Activated CD4-positive, alpha-beta T cell treated with anti-CD3 and anti-CD28 coated beads for 36 hours (primary cell): ENCODE results near the gene MPHOSPH8. TPM values are rescaled to one million over a fixed set of nuclear protein-coding genes. Genes with fewer than 3 reads are reported as not detected.

ENCODE experiments used
- ATAC-seq: fragments of 200-7000 bp; cut with Tn5 transposase; one replicate; pipeline ENCODE4 v1.10.0; 2021; ENCODE audit warnings: mild to moderate bottlenecking, moderate library complexity
- CTCF ChIA-PET: fragments of 350-600 bp; sonication (Branson Sonifier 250); formaldehyde crosslinking; loops from one replicate; lab custom pipeline; 2021; ENCODE audit warnings: antibody characterized with exemption; lab: Charles Lee
- POLR2A ChIA-PET: fragments of 350-600 bp; sonication (Branson Sonifier 250); formaldehyde crosslinking; loops from one replicate; lab custom pipeline; 2021; ENCODE audit warnings: antibody characterized with exemption, inconsistent platforms; lab: Charles Lee
- DNase-seq: peaks from one replicate; pipeline ENCODE4 v3.0.0-alpha.2; 2020
- H3K27ac Mint-ChIP-seq: one replicate; pipeline ENCODE4 v1.8.0; 2021; ENCODE audit warnings: mixed read lengths
- H3K27me3 Mint-ChIP-seq: one replicate; pipeline ENCODE4 v1.8.0; 2021; ENCODE audit warnings: mixed read lengths
- H3K36me3 Mint-ChIP-seq: one replicate; pipeline ENCODE4 v1.8.0; 2021; ENCODE audit warnings: low read depth, mixed read lengths
- H3K4me1 Mint-ChIP-seq: one replicate; pipeline ENCODE4 v1.8.0; 2021; ENCODE audit warnings: mixed read lengths
- H3K4me3 Mint-ChIP-seq: one replicate; pipeline ENCODE4 v1.8.0; 2021; ENCODE audit warnings: mild to moderate bottlenecking, moderate library complexity, mixed read lengths
- H3K9me3 Mint-ChIP-seq: one replicate; pipeline ENCODE4 v1.8.0; 2021; ENCODE audit warnings: low read depth, mixed read lengths
- intact Hi-C, 2 experiments: fragments of 100-400 bp; cut with DNase I in 1 of 2; cut with micrococcal nuclease in 1 of 2; formaldehyde crosslinking; loops; one replicate each; pipeline versions ENCODE4 v1.14.2 to v1.15.1; 2022 to 2024; cut with DNase I, micrococcal nuclease
- total RNA-seq, 2 experiments: library from RNA; stranded (reverse); gene quantifications; one replicate each; pipeline ENCODE4 v1.2.3, GENCODE V29; 2021

Gene MPHOSPH8
- total RNA-seq, 2 experiments from 2014 or later, result 39.1 to 39.8 TPM

GRCh38 chr13:19597523-19597922 is 35.9 kb upstream of the MPHOSPH8 start:
- no peak overlapping the region for H3K27ac Mint-ChIP-seq
- DNase-seq (no peak), ATAC-seq (no peak)
- H3K9me3 Mint-ChIP-seq, result no peaks in the 10 kb centered on the region
- POLR2A ChIA-PET, result no interaction called here
- peaks cover 20% of the 10 kb centered on the region for H3K27me3 Mint-ChIP-seq
- no peaks in the 10 kb centered on the region for H3K4me1 Mint-ChIP-seq
- no peak overlapping the region for H3K4me3 Mint-ChIP-seq
- H3K36me3 Mint-ChIP-seq, result no peaks in the 10 kb centered on the region
- CTCF ChIA-PET, result no interaction called here
- intact Hi-C loops, result no loop called here

- peaks cover 36% of the 10 kb centered on the region for H3K27me3 Mint-ChIP-seq
- ChIA-PET POLR2A (no interaction called here), CTCF (interaction anchor here (1.4 kb wide), 1 partner anchor 17 kb away, joined by 7 read pairs; no protein-coding TSS in a partner anchor)
- no peak overlapping the region for H3K27ac Mint-ChIP-seq
- H3K36me3 Mint-ChIP-seq, result peaks cover 15% of the 10 kb centered on the region
- DNase-seq (peak; percentile 65), ATAC-seq (peak; percentile 88)
- peaks cover 12% of the 10 kb centered on the region for H3K9me3 Mint-ChIP-seq
- intact Hi-C loops, result no loop called here
- peak overlapping the region; percentile 60 for H3K4me3 Mint-ChIP-seq
- no peaks in the 10 kb centered on the region for H3K4me1 Mint-ChIP-seq
Observed at GRCh38 chr13:19601749-19602725, 31.4 kb upstream of the MPHOSPH8 start.

- H3K4me3 Mint-ChIP-seq, result no peak overlapping the region
- no peak for ATAC-seq
- H3K27ac Mint-ChIP-seq, result no peak overlapping the region
- H3K36me3 Mint-ChIP-seq, result peaks cover 17% of the 10 kb centered on the region
- ChIA-PET POLR2A (no interaction called here), CTCF (no interaction called here)
- peaks cover 34% of the 10 kb centered on the region for H3K27me3 Mint-ChIP-seq
- DNase-seq, result no peak
- peaks cover 12% of the 10 kb centered on the region for H3K9me3 Mint-ChIP-seq
- H3K4me1 Mint-ChIP-seq, result no peaks in the 10 kb centered on the region
- intact Hi-C loops, result no loop called here
Observed at GRCh38 chr13:19604306-19604705, 29.2 kb upstream of the MPHOSPH8 start.

GRCh38 chr13:19605161-19605955 is 28.1 kb upstream of the MPHOSPH8 start:
- ChIA-PET POLR2A (no interaction called here), CTCF (interaction anchor here (0.6 kb wide), 1 partner anchor 77 kb away, joined by 3 read pairs; no protein-coding TSS in a partner anchor)
- intact Hi-C loops, result no loop called here
- Mint-ChIP-seq H3K9me3 (peaks cover 12% of the 10 kb centered on the region), H3K4me1 (no peaks in the 10 kb centered on the region), H3K27me3 (peaks cover 28% of the 10 kb centered on the region), H3K4me3 (no peak overlapping the region), H3K36me3 (peaks cover 17% of the 10 kb centered on the region), H3K27ac (no peak overlapping the region)
- ATAC-seq (no peak), DNase-seq (no peak)

GRCh38 chr13:19606152-19606551 is 27.3 kb upstream of the MPHOSPH8 start:
- Mint-ChIP-seq H3K4me1 (no peaks in the 10 kb centered on the region), H3K27ac (no peak overlapping the region), H3K36me3 (peaks cover 17% of the 10 kb centered on the region), H3K9me3 (peaks cover 12% of the 10 kb centered on the region), H3K4me3 (no peak overlapping the region), H3K27me3 (peaks cover 23% of the 10 kb centered on the region)
- POLR2A ChIA-PET, result no interaction called here
- intact Hi-C loops, result no loop called here
- ATAC-seq, result no peak
- DNase-seq, result no peak
- CTCF ChIA-PET, result no interaction called here

- POLR2A ChIA-PET, result no interaction called here
- H3K36me3 Mint-ChIP-seq, result peaks cover 17% of the 10 kb centered on the region
Observed at GRCh38 chr13:19606737-19607136, 26.7 kb upstream of the MPHOSPH8 start.

GRCh38 chr13:19607523-19608078 is 25.9 kb upstream of the MPHOSPH8 start:
- ATAC-seq, result no peak
- no peak overlapping the region for H3K27ac Mint-ChIP-seq
- H3K4me3 Mint-ChIP-seq, result no peak overlapping the region
- intact Hi-C loops, result no loop called here
- peaks cover 17% of the 10 kb centered on the region for H3K36me3 Mint-ChIP-seq
- CTCF ChIA-PET, result no interaction called here
- POLR2A ChIA-PET, result no interaction called here
- no peak for DNase-seq
- peaks cover 22% of the 10 kb centered on the region for H3K27me3 Mint-ChIP-seq
- no peaks in the 10 kb centered on the region for H3K4me1 Mint-ChIP-seq
- H3K9me3 Mint-ChIP-seq, result peaks cover 12% of the 10 kb centered on the region

More at GRCh38 chr13:19606737-19607136, 26.7 kb upstream of the MPHOSPH8 start:
- Mint-ChIP-seq H3K27me3 (peaks cover 23% of the 10 kb centered on the region), H3K4me3 (no peak overlapping the region), H3K9me3 (peaks cover 12% of the 10 kb centered on the region), H3K27ac (no peak overlapping the region), H3K4me1 (no peaks in the 10 kb centered on the region)
- ATAC-seq (no peak), DNase-seq (no peak)
- CTCF ChIA-PET, result no interaction called here
- intact Hi-C loops, result no loop called here

GRCh38 chr13:19618977-19619376 is 14.5 kb upstream of the MPHOSPH8 start:
- intact Hi-C loops, result no loop called here
- POLR2A ChIA-PET, result no interaction called here
- no peak overlapping the region for H3K27ac Mint-ChIP-seq
- no peaks in the 10 kb centered on the region for H3K4me1 Mint-ChIP-seq
- H3K4me3 Mint-ChIP-seq, result no peak overlapping the region
- ATAC-seq, result peak; percentile 42
- H3K9me3 Mint-ChIP-seq, result peaks cover 6% of the 10 kb centered on the region
- peak; percentile 27 for DNase-seq
- peaks cover 9% of the 10 kb centered on the region for H3K36me3 Mint-ChIP-seq
- CTCF ChIA-PET, result interaction anchor here (0.5 to 1.0 kb wide), 3 partner anchors 17 to 295 kb away, joined by 3 to 7 read pairs (median 3); no protein-coding TSS in a partner anchor
- H3K27me3 Mint-ChIP-seq, result peaks cover 8% of the 10 kb centered on the region

- POLR2A ChIA-PET, result no interaction called here
- Mint-ChIP-seq H3K4me1 (no peaks in the 10 kb centered on the region), H3K36me3 (peaks cover 9% of the 10 kb centered on the region), H3K9me3 (peaks cover 6% of the 10 kb centered on the region), H3K27me3 (peaks cover 13% of the 10 kb centered on the region), H3K27ac (no peak overlapping the region), H3K4me3 (no peak overlapping the region)
- ATAC-seq, result no peak
- no peak for DNase-seq
- CTCF ChIA-PET, result no interaction called here
- intact Hi-C loops, result no loop called here
Observed at GRCh38 chr13:19622193-19622592, 11.3 kb upstream of the MPHOSPH8 start.

GRCh38 chr13:19624265-19624664 is 9.2 kb upstream of the MPHOSPH8 start:
- Mint-ChIP-seq H3K4me3 (no peak overlapping the region), H3K27me3 (peaks cover 9% of the 10 kb centered on the region), H3K27ac (no peak overlapping the region), H3K9me3 (no peaks in the 10 kb centered on the region), H3K4me1 (no peaks in the 10 kb centered on the region), H3K36me3 (peaks cover 2% of the 10 kb centered on the region)
- ChIA-PET POLR2A (no interaction called here), CTCF (interaction anchor here (0.7 kb wide), 1 partner anchor 361 kb away, joined by 3 read pairs; no protein-coding TSS in a partner anchor)
- DNase-seq (no peak), ATAC-seq (no peak)
- intact Hi-C loops, result no loop called here

- CTCF ChIA-PET, result interaction anchor here (0.6 to 1.4 kb wide), 3 partner anchors 45 to 213 kb away, joined by 3 to 4 read pairs (median 4); no protein-coding TSS in a partner anchor
- peak overlapping the region; percentile 99 for H3K27ac Mint-ChIP-seq
- peaks cover 23% of the 10 kb centered on the region for H3K4me1 Mint-ChIP-seq
- H3K9me3 Mint-ChIP-seq, result no peaks in the 10 kb centered on the region
- ATAC-seq, result peak; percentile 40
- peaks cover 18% of the 10 kb centered on the region for H3K36me3 Mint-ChIP-seq
- DNase-seq, result no peak
- H3K27me3 Mint-ChIP-seq, result no peaks in the 10 kb centered on the region
- peak overlapping the region; percentile 99 for H3K4me3 Mint-ChIP-seq
- POLR2A ChIA-PET, result no interaction called here
- intact Hi-C loops, result loop anchor here (1.0 to 5.0 kb wide), 8 partner anchors 46 to 1969 kb away; partner anchors contain the start of genes PSPC1 (in 2 of the 2), EEF1AKMT1 (in 1 of the 2), MICU2 (in 1 of the 2) and ZMYM2 (in 1 of the 2)
Observed at GRCh38 chr13:19632915-19633478, 462 bp upstream of the MPHOSPH8 start.
